ENCODE results near the gene ELMO1.

Gene ELMO1, protein sequence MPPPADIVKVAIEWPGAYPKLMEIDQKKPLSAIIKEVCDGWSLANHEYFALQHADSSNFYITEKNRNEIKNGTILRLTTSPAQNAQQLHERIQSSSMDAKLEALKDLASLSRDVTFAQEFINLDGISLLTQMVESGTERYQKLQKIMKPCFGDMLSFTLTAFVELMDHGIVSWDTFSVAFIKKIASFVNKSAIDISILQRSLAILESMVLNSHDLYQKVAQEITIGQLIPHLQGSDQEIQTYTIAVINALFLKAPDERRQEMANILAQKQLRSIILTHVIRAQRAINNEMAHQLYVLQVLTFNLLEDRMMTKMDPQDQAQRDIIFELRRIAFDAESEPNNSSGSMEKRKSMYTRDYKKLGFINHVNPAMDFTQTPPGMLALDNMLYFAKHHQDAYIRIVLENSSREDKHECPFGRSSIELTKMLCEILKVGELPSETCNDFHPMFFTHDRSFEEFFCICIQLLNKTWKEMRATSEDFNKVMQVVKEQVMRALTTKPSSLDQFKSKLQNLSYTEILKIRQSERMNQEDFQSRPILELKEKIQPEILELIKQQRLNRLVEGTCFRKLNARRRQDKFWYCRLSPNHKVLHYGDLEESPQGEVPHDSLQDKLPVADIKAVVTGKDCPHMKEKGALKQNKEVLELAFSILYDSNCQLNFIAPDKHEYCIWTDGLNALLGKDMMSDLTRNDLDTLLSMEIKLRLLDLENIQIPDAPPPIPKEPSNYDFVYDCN

DNA sequence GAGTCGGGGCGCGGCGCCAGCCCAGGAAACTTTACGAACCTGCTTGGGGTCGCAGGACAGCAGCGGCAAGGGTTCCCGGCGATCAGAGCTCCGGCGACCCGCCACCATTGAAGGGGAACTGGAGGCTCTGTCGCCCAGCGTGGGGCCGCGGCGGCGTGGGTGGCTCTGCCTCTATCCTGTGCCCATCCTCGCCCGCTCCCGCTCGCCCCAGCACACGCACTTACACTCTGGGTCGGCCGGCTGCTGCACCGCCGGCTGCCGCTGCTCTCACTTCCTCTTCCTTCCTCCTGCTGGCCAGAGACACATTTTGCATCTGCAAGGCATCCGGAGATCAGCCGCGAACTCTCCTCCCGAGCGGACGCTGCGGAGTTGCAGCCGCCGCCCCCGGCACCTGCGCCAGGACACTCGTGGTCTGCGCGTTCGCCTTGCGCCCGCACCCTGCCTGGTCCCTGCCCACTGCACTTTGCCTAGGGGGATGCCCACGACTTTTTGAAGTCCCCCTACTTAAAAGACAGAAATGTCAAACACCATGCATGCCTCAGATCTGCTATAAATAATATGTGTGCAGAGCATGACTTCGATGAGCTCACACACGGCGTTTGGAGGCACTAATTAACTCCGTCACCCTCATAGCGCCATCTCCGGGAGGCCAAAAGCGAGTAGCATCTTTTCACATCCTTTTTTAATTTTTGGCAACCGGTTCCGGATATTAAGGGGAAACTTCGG, at the start of gene ELMO1:
Gene ELMO1, minus strand, starts transcription at position 229 of the 726 bp plus-strand sequence. CDS start 106,174 bp downstream, outside the sequence.
- no peak for DNase-seq (ENCODE audit: low read depth)

DNA sequence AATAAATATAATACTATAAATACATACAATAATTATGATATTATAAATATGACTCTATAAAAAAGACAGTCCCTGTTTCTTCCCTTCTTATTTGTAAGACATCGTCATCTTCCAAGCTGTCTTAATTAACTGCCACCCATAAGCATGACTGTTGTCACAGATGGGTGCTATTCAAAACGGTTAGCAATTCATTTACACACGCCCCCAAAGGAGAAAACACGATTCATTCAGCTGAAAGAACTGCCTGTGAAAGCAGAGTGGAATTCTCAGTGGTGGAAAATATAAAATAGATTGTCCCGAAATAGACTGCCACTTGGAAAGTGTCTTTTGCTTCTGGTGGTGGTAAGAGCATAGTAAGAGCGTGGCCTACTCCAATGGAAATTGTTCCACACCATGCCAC, 48.9 kb upstream of the ELMO1 start:
- no peak for DNase-seq (ENCODE audit: low read depth)

DNA sequence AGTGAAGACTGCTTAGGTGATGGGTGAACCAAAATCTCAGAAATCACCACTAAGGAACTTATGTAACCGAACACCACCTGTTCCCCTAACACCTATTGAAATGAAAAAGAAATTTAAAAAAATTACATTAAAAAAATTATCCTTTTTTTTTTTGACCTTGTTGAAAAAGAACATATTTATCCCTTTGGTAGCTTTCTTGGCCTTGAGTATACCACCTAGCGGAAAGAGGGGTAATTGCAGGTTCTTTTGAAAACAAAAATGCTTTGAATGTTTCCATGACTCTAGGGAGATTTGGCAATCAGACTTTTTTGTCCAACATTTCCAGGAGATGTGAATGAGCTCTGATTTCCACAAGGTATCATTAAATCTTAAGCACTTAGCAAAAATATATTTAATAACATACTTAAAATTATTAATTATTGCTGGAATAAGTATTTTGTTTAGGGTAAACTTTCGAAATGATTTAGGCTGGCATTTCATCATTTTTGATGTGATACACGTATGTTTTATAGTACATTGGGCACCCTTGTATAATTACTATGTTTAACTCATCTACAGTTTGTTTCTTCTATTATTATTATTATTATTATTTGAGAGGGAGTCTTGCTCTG, 47.0 kb upstream of the ELMO1 start:
- no peak for DNase-seq (ENCODE audit: low read depth)

DNA sequence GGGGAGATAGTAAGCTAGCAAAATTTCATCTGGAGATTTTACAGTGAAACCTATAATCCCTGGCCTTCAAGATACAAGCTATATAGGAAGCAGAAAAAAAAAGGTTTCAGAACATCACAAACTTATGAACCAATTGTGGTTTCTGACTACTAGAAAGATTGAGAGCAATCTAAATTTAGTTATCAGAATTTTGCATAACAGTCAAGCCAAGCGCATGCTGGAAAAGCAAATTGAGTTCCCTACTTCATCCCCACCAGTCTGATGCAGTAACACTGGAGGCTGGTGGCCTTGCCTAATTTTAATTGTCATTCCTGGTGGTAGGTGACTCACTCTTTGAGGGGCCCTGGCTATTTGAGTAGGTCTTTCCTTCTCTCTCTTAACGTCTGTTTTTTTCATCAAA, 46.3 kb upstream of the ELMO1 start:
- DNase-seq (ENCODE audit: low read depth): no peak

DNA sequence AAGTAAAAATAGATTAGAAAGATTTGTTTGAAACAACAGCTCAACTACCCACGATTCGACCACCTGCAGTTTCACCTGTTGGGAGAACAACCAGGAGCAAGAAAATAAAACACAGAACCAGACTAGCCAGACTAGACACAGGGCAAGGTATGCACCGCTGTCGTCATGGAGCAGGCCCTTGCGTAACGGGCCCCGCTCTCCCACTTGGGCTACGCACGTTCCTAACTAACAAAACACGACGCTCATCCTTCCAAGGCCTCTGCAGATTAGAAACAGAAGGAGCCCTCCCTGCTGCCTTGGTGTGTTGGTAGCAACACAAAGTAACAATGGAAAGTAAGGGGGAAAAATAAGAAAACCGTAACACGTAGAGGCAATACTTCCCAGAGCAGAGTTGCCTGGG, 45.1 kb upstream of the ELMO1 start:
- DNase-seq (ENCODE audit: low read depth): no peak

- DNase-seq (ENCODE audit: low read depth): no peak
These were observed 44.5 kb upstream of the ELMO1 start for GRCh38 chr7:37493123-37493522.

- no peak for DNase-seq (ENCODE audit: low read depth)
These were observed 43.4 kb upstream of the ELMO1 start for GRCh38 chr7:37491919-37492694.

DNA sequence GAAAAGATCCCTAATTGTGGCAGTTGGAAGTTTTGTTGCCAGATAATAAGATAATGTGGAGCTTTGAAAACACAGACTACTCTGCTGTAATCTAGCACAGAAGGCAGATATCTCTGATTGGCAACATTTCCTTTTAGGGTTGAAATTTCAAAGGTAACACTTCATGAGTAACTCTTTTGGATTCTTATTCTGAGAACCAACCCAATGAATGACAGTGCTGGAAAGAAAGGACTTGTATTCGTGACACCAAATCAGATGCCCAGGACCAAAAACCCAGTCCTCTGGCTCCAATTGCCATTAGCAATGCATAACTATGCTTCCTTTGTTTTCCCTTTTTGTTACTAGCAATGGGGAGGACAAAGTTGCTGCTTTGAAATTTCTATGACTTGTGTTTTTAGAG, 41.0 kb upstream of the ELMO1 start:
- DNase-seq (ENCODE audit: low read depth): no peak

DNA sequence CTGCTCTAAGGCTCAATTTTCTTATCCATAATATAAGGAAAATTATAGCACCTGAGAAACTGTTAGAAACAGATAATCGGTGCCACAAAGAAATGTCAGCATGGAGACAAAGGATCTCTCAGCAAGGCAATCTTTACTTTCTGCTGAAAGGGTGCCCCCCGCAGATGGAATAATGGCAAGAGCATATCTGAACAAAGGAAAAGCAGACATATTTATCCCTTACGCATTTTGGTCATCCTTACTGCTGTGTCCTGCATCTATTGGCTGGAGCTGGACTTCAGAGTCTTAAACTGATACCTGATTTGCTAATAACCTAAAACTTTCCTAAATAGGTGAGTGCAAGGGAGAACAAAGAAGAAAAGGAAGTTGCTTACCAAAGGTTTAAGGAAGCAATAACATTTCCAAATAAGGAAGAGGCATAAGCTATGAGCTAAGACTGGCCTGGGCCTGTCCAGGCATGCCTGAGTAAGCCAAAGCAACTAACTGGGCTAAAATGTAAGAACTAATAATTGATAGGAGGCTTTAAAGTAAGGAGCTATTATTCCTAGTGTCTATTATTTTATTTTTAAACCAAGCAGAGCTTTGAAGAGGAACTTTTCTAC, 39.6 kb upstream of the ELMO1 start:
- no peak for DNase-seq (ENCODE audit: low read depth)

GRCh38 chr7:37484426-37485073, 35.9 kb upstream of the ELMO1 start:
- no peak for DNase-seq (ENCODE audit: low read depth)

GRCh38 chr7:37483627-37484026, 35.0 kb upstream of the ELMO1 start:
- DNase-seq (ENCODE audit: low read depth): no peak

DNA sequence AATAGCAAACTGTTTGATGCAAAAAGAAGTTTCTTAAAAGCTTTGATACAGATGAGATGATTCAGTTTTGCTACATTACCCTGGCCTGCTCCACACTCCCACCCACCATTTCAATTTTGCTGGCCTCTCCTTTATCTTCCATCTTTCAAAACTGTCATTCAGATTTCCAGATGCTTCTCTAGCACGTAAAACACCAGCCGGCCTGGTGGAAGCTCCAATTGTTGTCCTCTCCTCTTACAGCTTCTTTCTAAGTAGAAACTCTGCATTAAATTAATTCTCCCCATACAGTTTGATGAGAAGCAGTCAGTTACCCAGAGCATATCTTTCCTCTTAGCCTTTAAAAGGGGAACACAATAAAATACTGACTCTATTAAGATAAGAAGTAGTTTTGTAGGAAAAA, 34.3 kb upstream of the ELMO1 start:
- no peak for DNase-seq (ENCODE audit: low read depth)

GRCh38 chr7:37482505-37482904, 33.8 kb upstream of the ELMO1 start:
- DNase-seq (ENCODE audit: low read depth): no peak

GRCh38 chr7:37481722-37482288, 33.1 kb upstream of the ELMO1 start:
- DNase-seq (ENCODE audit: low read depth): no peak

DNA sequence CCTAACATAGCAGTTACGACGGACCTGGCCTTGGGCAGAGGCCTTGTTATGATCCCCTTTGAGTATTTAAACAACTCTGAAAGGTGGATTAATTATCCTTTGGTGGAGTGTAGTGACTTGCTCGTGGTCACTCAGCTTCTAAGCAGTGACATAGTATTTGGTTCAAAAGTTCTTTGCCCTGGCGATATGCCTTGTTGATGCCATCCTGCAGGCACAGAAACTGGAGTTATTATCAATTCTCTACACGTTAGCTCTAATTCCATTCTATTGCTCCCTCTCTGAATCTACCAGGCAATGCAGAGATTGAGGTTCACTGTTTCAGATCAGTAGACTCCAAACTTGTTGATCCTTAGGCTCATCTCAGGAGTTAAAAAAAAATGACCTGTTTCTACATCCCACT, 32.5 kb upstream of the ELMO1 start:
- DNase-seq (ENCODE audit: low read depth): no peak

DNA sequence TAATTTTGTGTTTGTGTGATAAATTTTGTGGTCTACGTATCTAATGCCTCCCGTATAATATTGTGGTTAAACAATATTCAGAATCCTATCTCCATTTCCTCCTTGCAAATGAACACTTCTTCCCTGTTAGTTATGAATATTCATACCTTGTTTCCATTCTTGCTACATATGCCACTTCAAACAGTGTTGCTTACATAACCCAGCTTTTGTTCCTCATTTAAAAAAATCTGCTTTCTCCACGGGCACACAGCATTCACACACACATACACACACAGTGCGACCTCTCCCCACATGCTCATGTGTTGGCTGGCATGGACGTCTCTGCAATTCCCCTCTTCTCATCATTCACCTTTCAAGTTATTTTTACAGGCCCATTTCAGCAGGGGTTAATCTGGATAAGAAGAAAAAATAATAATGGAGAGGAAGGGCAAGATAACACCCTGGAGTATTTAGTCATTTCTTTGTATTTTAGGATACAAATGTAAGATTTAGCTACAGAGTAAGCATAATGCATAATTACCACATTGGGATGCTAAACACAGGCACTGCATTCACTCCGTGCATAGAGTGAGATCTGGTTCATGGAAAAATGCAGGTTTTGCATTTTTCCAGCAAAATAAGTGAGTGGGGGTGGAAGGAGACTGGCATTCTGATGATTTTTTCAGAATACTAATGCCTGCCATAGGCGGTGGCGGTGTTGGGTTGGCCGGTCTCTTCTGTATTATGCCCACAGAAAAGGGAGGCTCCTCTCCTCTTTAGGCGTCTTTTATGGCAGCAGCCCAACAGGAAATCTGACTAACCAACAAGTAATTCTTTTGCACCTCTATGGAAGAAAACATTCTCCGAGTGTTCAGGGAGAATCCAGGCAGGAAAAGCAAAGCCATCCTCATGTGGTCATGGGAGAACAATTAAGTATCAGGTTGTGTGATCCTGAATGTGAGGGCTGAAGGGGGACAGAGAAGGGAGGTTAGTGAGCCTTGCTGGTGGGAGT, 31.7 kb upstream of the ELMO1 start:
- DNase-seq (ENCODE audit: low read depth): no peak

DNA sequence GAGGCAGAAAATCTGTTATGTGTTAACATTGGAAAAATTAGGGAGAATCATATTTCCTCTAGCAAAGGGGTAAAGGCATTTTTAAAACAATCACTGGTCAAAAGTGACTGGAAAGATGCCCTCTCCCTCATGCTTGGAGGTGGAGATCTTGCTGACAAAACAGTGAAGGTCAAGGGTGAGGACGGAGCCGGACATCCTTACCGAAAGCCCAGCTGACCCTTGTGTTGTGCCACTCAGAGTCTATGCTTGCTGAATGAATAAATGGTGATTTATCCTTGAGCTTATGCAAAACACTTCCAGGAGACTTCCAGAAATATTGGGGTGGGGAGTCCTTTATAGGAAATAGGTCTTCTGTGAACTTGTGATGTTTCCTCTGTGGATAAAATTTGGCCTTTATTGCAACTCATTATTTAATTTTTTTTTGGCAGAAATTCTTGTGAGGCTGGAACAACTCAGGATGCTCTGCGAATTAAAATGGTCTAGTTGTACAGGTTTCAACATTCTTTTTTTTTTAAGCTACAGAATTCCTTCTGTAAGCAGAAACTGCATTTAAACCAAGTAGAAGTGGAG, 28.3 kb upstream of the ELMO1 start:
- DNase-seq (ENCODE audit: low read depth): no peak

DNA sequence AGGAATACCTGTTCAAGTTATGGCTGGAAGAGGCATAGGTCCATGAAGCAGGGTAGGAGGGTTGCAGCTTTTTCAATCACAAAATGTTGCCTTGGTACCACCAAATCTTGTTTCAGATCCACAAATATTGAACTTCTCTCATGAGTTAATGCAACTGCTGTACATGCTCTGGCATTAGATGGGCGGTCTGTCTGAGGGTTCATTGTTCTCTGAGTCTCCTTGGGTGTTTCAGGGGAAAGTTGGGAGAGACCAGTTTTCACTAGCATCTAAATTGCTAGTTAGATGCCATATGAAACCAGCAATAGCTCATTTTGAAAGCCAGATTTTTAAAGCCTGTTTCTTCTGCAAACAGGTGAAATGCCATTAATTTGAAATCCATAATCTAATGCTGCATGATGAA, 27.8 kb upstream of the ELMO1 start:
- no peak for DNase-seq (ENCODE audit: low read depth)

- DNase-seq (ENCODE audit: low read depth): no peak
These were observed 27.0 kb upstream of the ELMO1 start for GRCh38 chr7:37475646-37476045.

All from HS-5 (cell line).